Osteoblast (primary cell): ENCODE data around the gene PSMG4. TPM values are rescaled to one million over a fixed set of nuclear protein-coding genes. Genes with fewer than 3 reads are reported as not detected.

ENCODE experiments used
- DNase-seq: peaks from one replicate; pipeline ENCODE4 v3.0.0; 2011; ENCODE audit warnings: low spot score, mixed read lengths; ENCODE audit not compliant: insufficient read length; ENCODE audit errors: missing footprints
- H2AFZ ChIP-seq: 2 replicates; pipeline ENCODE4 v1.6.0; 2011; ENCODE audit warnings: mild to moderate bottlenecking, low read length
- H3K27ac ChIP-seq: 2 replicates; pipeline ENCODE4 v1.5.1; 2011; ENCODE audit warnings: mild to moderate bottlenecking, low read depth, low read length, moderate library complexity
- H3K27me3 ChIP-seq: 2 replicates; pipeline ENCODE4 v1.6.0; 2012; ENCODE audit warnings: mild to moderate bottlenecking, control low read depth, inconsistent platforms, low read length, moderate library complexity; ENCODE audit not compliant: insufficient read depth
- H3K36me3 ChIP-seq: 2 replicates; pipeline ENCODE4 v1.5.1; 2011; ENCODE audit warnings: mild to moderate bottlenecking, low read length, control low read depth, moderate library complexity; ENCODE audit not compliant: insufficient read depth
- H3K4me1 ChIP-seq: 2 replicates; pipeline ENCODE4 v1.5.1; 2011; ENCODE audit warnings: mild to moderate bottlenecking, low read length, control low read depth, moderate library complexity; ENCODE audit not compliant: insufficient read depth
- H3K4me2 ChIP-seq: 2 replicates; pipeline ENCODE4 v1.6.0; 2011; ENCODE audit warnings: mild to moderate bottlenecking, low read length; ENCODE audit not compliant: insufficient read depth
- H3K4me3 ChIP-seq: fragments of 200-600 bp; sonication (generic); 3 replicates; pipeline ENCODE4 v1.5.1; 2012; ENCODE audit warnings: mild to moderate bottlenecking, low read length, inconsistent platforms; ENCODE audit not compliant: insufficient read depth
- H3K79me2 ChIP-seq: 2 replicates; pipeline ENCODE4 v1.6.0; 2012; ENCODE audit warnings: mild to moderate bottlenecking, low read length, control low read depth, inconsistent platforms; ENCODE audit not compliant: insufficient read depth
- H3K9me3 ChIP-seq: 2 replicates; pipeline ENCODE4 v1.5.1; 2011; ENCODE audit warnings: low read depth, low read length, control low read depth
- H4K20me1 ChIP-seq: 2 replicates; pipeline ENCODE4 v1.6.0; 2012; ENCODE audit warnings: mild to moderate bottlenecking, low read length, control low read depth; ENCODE audit not compliant: insufficient read depth
- CTCF ChIP-seq: IDR thresholded peaks from 2 replicates; pipeline ENCODE4 v1.5.1; 2011; ENCODE audit warnings: mild to moderate bottlenecking, low read depth, low read length, moderate library complexity; ENCODE audit errors: extremely low read depth
- total RNA-seq: library from RNA; depleted of rRNA; stranded (reverse); fragments of >200 nt; gene quantifications from 2 replicates; pipeline ENCODE4 v1.2.3, GENCODE V29; 2012

Gene PSMG4
- total RNA-seq, 1 donor, result 24.6 TPM

- Histone ChIP-seq H3K4me2 (peak overlapping the region; percentile 68), H3K4me1 (peaks cover 19% of the 10 kb centered on the region), H3K27ac (no peak overlapping the region), H4K20me1 (no peaks in the 10 kb centered on the region), H3K9me3 (no peaks in the 10 kb centered on the region), H3K79me2 (no peaks in the 10 kb centered on the region), H3K36me3 (no peaks in the 10 kb centered on the region), H3K4me3 (peak overlapping the region; percentile 22), H3K27me3 (peaks cover 7% of the 10 kb centered on the region), H2AFZ (peak overlapping the region; percentile 86)
- DNase-seq, result peak; percentile 99
- peak; percentile 99 for TF ChIP-seq CTCF
Observed at GRCh38 chr6:3251462-3252314, 7.1 kb upstream of the PSMG4 start.

DNA sequence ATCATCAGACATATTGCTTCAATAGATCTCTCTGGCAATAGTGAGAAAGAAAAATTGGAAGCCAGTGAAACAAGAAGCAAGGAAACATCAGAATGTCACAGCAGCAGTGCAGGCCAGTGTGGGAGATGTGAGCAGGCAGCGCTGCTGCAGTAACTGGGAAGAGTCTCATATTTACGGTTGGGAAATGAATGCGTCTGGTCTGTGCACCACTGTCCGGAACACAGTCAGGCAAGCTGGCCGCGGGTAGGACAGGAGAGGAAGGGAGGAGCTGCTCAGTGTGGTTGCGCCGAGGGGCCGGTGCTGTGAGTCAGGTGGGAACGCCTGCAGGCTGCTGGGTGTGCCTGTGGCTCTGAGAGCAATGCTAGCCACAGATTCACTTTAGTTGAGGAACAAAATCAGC, 6.4 kb upstream of the PSMG4 start:
- no peaks in the 10 kb centered on the region for H3K79me2 ChIP-seq
- H4K20me1 ChIP-seq, result no peaks in the 10 kb centered on the region
- peaks cover 14% of the 10 kb centered on the region for H3K4me1 ChIP-seq
- TF ChIP-seq CTCF, result no peak
- no peaks in the 10 kb centered on the region for H3K9me3 ChIP-seq
- H3K4me2 ChIP-seq, result no peak overlapping the region
- no peak overlapping the region for H3K27ac ChIP-seq
- H3K36me3 ChIP-seq, result no peaks in the 10 kb centered on the region
- H3K4me3 ChIP-seq, result no peak overlapping the region
- peaks cover 7% of the 10 kb centered on the region for H3K27me3 ChIP-seq
- DNase-seq, result peak; percentile 65
- no peak overlapping the region for H2AFZ ChIP-seq

DNA sequence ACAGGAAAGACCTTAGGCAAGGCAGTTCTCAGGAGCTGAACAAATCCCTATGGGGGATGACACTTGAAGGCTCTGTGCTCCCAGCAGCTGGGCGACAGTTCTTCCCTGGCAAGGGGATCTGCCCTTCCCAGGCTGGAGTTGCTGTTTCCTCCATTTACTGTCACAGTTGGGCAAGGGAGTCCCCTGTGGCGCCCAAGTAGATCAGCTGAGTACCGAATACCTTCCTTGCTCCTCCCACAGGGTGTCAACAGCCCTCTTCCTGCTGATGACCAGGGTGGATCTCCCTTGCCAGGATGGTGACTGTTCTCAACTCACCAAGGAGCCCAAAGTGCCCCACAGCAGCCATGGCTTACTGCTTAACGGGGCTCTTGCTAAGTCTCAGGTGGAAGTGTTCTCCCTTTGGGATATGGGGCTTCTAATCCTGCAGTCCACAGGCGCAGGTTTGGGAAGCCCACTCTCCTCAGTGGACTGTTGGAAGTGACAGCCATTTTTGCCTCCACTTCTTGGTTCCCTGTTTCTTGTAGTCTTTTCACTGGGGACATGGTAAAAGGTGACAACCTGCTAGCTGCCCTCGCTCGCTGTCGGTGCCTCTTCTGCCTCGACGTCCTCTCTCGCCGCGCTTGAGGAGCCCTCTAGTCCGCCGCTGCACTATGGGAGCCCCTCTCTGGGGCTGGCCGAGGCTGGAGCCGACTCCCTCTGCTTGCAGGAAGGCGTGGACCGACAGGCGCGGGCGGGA, 5.7 kb upstream of the PSMG4 start:
- Histone ChIP-seq H2AFZ (no peak overlapping the region), H3K36me3 (no peaks in the 10 kb centered on the region), H3K4me3 (no peak overlapping the region), H3K9me3 (no peaks in the 10 kb centered on the region), H3K27ac (no peak overlapping the region), H3K4me1 (peaks cover 7% of the 10 kb centered on the region), H3K79me2 (no peaks in the 10 kb centered on the region), H4K20me1 (no peaks in the 10 kb centered on the region), H3K27me3 (peaks cover 9% of the 10 kb centered on the region), H3K4me2 (no peak overlapping the region)
- DNase-seq, result peak; percentile 83
- TF ChIP-seq CTCF, result no peak

DNA sequence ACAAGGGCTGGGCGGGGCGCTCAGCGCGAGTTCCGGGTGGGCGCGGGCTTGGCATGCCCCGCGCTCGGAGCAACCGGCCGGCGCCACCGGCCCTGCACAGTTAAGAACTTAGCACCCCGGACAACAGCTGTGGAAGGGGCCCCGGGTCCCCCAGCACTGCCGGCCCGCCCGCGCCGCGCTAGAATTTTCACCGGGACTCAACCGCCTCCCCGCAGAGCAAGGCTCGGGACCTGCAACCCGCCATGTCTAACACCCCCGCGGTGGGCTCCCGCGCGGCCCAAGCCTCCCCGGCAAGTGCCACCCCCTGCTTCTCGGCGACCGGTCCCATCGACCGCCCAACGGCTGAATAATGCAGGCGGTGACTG, 5.2 kb upstream of the PSMG4 start:
- no peak for DNase-seq
- Histone ChIP-seq H3K36me3 (no peaks in the 10 kb centered on the region), H3K9me3 (no peaks in the 10 kb centered on the region), H2AFZ (no peak overlapping the region), H3K27ac (no peak overlapping the region), H4K20me1 (no peaks in the 10 kb centered on the region), H3K4me1 (peaks cover 8% of the 10 kb centered on the region), H3K4me2 (no peak overlapping the region), H3K27me3 (peaks cover 10% of the 10 kb centered on the region), H3K4me3 (no peak overlapping the region), H3K79me2 (no peaks in the 10 kb centered on the region)
- no peak for TF ChIP-seq CTCF
